Measurements from ENCODE around the gene AK2.
"Not testable (repeated sequence)": the region's sequence is repeated elsewhere in the genome, so short reads cannot be mapped to it uniquely, and the experiment has no call there.

The AK2 gene

GRCh38 chr1:33036526-33037503 is at the start of gene AK2:
Gene AK2 (minus strand): TSS chr1:33036883. CDS start chr1:33036828, 55 bp downstream.
- DNase-seq, result peak; percentile 98

- DNase-seq, result peak; percentile 77
These were observed 49.7 kb upstream of the AK2 start for GRCh38 chr1:33086384-33086850.

DNA sequence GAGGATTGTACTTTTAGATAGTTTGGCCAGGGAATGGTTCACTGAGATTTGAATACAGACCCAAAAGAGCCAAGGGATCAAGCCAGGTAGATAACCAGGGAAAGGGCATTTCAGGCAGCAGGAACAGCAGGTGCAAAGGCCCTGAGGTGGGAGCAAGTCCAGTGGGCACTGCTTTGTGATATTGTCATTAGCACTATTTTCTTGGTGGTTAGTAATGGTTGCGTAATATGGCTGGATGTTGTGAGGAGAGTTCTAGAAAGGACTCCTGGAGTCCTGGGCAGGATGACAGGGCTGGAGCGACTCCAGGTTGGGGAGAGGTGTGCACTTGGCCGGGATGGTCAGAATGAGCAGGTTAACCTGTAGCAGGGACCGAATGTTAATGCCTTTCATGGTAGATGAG is 48.6 kb upstream of the AK2 start:
- DNase-seq, result no peak

DNA sequence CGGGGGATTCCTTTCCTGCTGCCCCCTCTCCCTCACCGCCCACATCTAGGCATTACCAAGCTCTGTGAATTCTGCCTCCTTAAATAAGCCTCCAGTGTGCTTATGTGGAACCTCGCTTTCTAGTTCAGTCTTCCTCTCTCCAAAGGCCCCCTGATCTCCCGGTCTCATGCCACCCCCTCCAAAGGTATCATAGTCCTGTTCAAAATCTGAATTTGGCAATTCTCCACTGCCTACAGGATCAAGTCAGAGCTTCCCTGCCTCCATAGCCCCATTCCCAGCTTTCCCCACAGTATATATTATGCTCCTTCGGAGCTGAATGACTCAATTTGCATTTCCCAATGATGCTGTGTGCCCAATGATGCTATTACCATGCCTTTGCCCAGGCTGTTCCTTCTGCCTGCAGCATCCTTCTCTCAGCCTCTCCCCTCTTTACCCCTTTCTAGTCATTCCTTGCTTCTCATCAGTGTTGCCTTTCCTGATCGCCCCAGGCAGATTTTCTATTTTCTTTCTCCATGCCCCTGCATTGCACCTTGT is 46.0 kb upstream of the AK2 start:
- no peak for DNase-seq

- DNase-seq, result peak; percentile 23
These were observed 45.0 kb upstream of the AK2 start for GRCh38 chr1:33081554-33082305.

- peak; percentile 96 for DNase-seq
These were observed 44.3 kb upstream of the AK2 start, which contains the start of gene AZIN2 for GRCh38 chr1:33080885-33081553. Gene AZIN2 (plus strand): TSS chr1:33081153. CDS start chr1:33082250, 1,097 bp downstream.

- no peak for DNase-seq
These were observed 43.7 kb upstream of the AK2 start for GRCh38 chr1:33080373-33080772.

DNA sequence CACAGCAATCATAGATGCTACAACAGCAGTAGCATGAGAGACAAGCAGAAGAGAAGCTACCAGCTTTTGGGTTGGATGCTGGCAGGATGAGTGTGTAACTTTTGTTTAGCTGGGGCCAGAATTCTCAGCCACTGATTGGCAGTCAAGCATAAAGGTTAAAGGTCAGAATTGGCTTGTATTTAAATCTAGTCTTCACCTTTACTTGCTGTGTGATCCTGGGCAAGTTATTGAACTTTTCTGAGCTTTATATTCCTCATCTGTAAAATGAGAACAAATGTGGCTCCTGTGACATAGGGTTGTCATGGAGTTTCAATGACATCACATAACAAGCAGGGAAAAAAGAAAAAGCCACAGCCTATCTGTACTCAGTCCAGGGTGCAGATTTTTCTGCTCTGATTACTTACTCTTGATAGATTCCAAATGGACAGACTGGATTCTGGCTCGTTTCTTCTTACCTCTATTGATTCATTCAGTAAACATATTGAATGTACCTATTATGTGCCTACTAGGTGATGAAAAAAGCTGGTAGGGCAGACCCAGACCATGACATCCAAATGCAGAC is 41.4 kb upstream of the AK2 start:
- DNase-seq, result no peak

DNA sequence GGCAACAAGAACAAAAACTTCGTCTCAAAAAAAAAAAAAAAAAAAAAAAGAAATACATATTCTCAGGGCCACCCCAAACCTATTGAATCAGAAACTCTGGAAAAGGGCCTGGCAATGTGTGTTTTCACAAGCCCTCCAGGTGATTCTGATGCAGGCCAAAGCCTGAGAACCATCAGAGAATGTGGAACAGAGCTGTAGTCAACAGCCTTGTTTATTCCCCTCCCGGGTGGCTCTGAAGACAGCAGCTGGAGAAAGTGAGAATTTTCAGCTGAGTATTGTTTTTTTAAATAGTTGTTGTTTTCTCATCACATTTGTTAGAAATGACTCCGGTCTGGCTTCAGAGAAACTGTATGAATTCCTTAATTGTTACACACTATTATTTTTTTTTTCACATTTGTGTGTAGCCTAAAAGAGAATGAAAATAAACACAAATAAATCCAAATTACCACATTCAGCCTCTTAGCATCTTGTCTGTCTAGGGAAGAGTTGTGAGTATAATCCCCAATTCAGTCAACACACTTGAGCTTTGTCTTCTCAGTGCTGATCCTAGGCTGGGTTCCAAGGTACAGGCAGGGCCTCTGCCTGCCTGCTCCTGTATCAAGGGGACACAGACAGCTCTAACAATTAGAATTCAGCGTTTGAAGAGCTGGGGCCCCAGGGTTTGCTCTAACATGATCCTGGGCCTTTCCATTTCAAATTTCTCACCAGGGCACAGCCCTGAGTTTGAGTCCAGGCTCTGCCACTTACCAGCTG is 37.7 kb upstream of the AK2 start:
- no peak for DNase-seq

DNA sequence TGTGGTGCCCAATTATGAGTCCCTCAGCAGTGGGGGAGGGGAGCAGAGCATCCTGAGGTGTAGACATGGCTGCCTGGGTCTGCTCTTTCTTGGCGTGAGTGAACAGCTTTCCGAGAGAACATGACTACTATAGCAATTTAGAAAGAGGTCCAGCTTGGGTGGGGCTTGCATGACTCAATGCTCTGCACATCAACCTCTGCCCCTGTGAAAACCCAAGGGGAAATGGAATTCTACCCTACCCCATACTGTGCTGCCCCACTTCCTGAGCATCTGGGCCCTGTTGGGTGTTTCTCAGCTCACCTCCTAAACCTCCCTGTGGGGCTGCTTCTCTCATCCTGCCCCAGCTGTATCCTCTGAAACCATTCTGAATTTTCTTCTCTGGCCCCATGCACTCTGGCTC is 36.0 kb upstream of the AK2 start:
- no peak for DNase-seq

GRCh38 chr1:33070628-33071027 is 33.9 kb upstream of the AK2 start:
- no peak for DNase-seq

DNA sequence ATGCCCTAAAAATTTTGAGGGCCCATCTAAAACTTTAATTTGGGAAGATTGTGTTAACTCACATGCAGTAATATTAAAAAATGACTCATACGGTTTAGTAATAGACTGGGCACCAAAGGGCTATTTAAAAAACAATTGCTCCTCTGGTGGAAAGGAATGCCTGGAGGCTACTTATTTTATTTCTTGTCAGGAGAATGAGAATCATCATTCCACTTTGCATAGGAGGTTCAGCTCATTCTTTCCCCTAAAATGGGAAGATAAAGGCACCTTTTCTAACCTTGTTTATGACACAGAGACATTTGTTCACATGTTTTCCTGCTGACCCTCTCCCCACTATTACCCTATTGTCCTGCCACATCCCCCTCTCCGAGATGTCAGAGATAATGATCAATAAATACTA is 31.4 kb upstream of the AK2 start:
- DNase-seq, result not testable (repeated sequence)

GRCh38 chr1:33066477-33066876 is 29.8 kb upstream of the AK2 start:
- DNase-seq, result not testable (repeated sequence)

DNA sequence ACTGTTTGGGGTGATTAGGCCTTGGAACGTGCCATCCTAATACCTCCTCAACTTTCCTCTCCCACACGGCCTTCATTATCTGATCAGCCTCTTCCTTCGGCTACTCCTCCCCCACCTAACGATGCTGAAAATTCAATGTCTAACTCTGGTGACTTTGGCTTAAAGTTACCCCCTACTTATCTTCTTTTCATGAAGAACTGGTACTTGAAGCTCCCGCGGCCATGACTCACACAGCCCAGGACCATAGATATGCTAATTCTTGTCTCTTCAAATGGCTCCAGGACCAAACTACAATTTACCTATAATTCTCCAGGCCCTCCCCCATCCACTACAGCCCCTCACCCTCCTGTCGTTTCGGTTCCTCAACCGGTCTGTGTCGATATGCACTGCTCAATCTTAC is 28.6 kb upstream of the AK2 start:
- DNase-seq, result no peak

- DNase-seq, result not testable (repeated sequence)
These were observed 27.6 kb upstream of the AK2 start for GRCh38 chr1:33064284-33064683.

DNA sequence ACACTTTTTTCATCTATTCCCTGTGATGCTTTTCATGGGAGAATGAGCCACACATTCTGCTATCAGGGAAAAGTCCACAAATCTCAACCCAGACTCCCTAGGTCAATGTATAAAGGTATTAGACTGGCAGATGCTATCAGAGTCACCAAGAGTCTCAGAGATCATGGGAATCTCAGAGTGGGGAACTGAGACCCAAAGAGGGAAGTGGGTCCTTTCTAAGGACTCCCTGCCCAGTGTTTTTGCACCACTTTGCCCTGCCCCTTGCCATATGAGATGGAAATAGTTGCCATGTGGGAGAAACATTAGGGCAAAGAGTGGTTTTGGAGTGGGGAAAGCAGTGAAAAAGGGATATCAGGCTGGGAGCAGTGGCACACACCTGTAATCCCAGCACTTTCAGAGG is 25.2 kb upstream of the AK2 start:
- DNase-seq, result peak; percentile 57

DNA sequence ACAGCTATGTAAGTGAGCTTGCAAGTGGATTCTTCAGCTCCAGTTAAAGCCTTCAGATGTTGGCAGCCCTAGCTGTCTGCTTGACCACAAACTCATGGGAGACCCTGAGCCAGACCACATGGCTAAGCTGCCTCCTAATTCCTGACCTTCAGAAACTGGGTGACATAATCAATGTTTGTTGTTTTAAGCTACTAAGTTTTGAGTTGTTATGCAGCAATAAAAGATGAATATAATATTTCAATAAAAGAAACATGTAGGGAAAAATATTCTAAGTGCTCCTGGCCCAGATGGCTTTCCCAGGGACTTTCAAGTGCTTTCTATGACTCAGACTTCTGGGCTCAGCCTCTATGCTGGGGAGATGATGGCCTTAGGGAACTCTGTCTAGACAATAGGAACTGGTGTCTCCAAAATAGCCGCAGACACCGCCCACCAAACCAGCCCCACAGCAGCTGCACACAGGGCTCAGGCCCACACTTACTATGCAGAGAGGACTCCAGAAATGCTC is 23.9 kb upstream of the AK2 start:
- peak; percentile 70 for DNase-seq

- DNase-seq, result no peak
These were observed 20.4 kb upstream of the AK2 start for GRCh38 chr1:33057095-33057494.

DNA sequence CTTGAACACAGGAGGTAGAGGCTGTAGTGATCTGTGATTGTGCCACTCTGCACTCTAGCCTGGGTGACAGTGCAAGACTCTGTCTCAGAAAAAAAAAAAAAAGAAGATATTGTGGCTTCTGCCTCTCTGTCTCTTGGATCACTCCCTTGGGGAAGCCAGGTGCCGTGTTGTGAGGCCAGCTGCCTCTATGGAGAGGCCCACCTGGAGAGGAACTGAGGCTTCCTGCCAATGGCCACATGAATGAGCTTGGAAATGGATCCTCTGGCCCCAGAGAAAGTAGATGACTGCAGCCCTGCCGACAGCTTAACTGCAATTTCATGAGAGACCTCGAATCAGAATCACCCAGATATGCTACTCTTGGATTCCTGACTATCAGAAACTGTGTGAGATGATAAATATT is 19.7 kb upstream of the AK2 start:
- no peak for DNase-seq

GRCh38 chr1:33055210-33056008 is 18.7 kb upstream of the AK2 start:
- peak; percentile 86 for DNase-seq

All from suppressor macrophage treated with lipopolysaccharide for 4 hours (primary cell).